IPS-15b (cell line): ENCODE measurements around the gene LRPAP1.

Experiments
- H3K27me3 ChIP-seq: one replicate; pipeline ENCODE4 v1.6.1; 2013; ENCODE audit warnings: low read length; ENCODE audit not compliant: control insufficient read depth, insufficient read depth
- H3K36me3 ChIP-seq: one replicate; pipeline ENCODE4 v1.6.1; 2013; ENCODE audit warnings: low read length; ENCODE audit not compliant: control insufficient read depth, insufficient read depth
- H3K4me1 ChIP-seq: one replicate; pipeline ENCODE4 v1.6.1; 2013; ENCODE audit warnings: mild to moderate bottlenecking, low read length; ENCODE audit not compliant: control insufficient read depth, insufficient read depth
- H3K4me3 ChIP-seq: one replicate; pipeline ENCODE4 v1.5.1; 2013; ENCODE audit warnings: low read depth, low read length
- H3K9ac ChIP-seq: one replicate; pipeline ENCODE4 v1.6.1; 2013; ENCODE audit warnings: low read depth, mild to moderate bottlenecking, low read length
- H3K9me3 ChIP-seq: one replicate; pipeline ENCODE4 v1.6.1; 2013; ENCODE audit warnings: mild to moderate bottlenecking, low read length; ENCODE audit not compliant: control insufficient read depth, insufficient read depth

The LRPAP1 gene

GRCh38 chr4:3468804-3469203, 63.4 kb downstream of the LRPAP1 start:
- no peaks in the 10 kb centered on the region for H3K9me3 ChIP-seq
- H3K4me3 ChIP-seq, result no peak overlapping the region
- no peak overlapping the region for H3K9ac ChIP-seq
- no peaks in the 10 kb centered on the region for H3K4me1 ChIP-seq
- H3K36me3 ChIP-seq, result no peaks in the 10 kb centered on the region
- peaks cover 13% of the 10 kb centered on the region for H3K27me3 ChIP-seq

- H3K36me3 ChIP-seq, result no peaks in the 10 kb centered on the region
- peaks cover 13% of the 10 kb centered on the region for H3K27me3 ChIP-seq
- H3K4me3 ChIP-seq, result no peak overlapping the region
- no peak overlapping the region for H3K9ac ChIP-seq
- no peaks in the 10 kb centered on the region for H3K4me1 ChIP-seq
- no peaks in the 10 kb centered on the region for H3K9me3 ChIP-seq
These were observed 64.1 kb downstream of the LRPAP1 start for GRCh38 chr4:3468154-3468553.

- peaks cover 13% of the 10 kb centered on the region for H3K27me3 ChIP-seq
- H3K9ac ChIP-seq, result no peak overlapping the region
- H3K4me3 ChIP-seq, result no peak overlapping the region
- H3K4me1 ChIP-seq, result no peaks in the 10 kb centered on the region
- H3K9me3 ChIP-seq, result no peaks in the 10 kb centered on the region
- no peaks in the 10 kb centered on the region for H3K36me3 ChIP-seq
These were observed 64.6 kb downstream of the LRPAP1 start for GRCh38 chr4:3467601-3468031.

DNA sequence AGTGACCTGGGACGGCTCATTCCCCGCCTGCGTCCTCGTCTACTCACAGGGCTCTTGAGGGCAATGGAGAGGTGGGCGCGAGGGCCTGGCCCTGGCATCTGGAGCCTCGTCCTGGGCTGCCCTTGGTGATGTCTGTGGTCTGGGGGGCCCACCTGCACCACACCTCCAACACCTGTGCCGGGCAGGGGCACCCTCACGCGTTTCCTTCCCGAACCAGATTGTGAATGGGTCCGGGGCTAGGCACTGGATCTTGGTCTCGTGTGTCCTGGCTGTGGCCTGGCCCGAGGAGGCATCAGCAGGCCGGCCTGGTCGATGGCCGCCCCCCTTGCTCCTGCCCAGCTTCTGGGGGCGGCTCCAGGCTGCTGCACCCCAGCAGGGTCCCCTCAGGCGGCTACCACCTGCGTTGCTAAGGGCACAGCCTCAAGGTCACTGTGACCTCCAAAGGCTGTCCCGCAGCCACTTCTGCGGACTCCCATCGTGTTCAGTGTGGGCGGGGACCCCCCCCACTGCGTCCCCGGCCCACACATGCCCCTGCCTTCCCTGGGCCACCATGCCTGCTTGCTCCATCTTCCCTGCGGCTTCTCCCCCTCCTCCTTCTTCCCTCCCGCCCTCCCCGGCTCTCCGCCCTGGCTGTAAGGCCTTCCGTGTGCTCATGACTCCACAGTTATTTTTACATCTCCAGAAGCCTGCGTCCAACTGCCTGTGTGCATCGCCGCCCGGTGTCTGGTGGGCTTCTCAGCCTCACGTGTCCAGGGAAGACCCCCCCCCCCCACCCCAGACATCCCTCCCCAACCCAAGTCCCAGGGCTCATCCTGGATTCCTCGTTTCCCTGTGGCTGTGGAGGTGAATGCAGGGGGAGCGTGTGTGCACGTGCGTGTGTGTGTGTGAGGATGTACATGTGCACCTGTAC, 65.3 kb downstream of the LRPAP1 start:
- no peaks in the 10 kb centered on the region for H3K9me3 ChIP-seq
- no peak overlapping the region for H3K9ac ChIP-seq
- no peak overlapping the region for H3K4me3 ChIP-seq
- no peaks in the 10 kb centered on the region for H3K4me1 ChIP-seq
- no peaks in the 10 kb centered on the region for H3K36me3 ChIP-seq
- peaks cover 13% of the 10 kb centered on the region for H3K27me3 ChIP-seq

DNA sequence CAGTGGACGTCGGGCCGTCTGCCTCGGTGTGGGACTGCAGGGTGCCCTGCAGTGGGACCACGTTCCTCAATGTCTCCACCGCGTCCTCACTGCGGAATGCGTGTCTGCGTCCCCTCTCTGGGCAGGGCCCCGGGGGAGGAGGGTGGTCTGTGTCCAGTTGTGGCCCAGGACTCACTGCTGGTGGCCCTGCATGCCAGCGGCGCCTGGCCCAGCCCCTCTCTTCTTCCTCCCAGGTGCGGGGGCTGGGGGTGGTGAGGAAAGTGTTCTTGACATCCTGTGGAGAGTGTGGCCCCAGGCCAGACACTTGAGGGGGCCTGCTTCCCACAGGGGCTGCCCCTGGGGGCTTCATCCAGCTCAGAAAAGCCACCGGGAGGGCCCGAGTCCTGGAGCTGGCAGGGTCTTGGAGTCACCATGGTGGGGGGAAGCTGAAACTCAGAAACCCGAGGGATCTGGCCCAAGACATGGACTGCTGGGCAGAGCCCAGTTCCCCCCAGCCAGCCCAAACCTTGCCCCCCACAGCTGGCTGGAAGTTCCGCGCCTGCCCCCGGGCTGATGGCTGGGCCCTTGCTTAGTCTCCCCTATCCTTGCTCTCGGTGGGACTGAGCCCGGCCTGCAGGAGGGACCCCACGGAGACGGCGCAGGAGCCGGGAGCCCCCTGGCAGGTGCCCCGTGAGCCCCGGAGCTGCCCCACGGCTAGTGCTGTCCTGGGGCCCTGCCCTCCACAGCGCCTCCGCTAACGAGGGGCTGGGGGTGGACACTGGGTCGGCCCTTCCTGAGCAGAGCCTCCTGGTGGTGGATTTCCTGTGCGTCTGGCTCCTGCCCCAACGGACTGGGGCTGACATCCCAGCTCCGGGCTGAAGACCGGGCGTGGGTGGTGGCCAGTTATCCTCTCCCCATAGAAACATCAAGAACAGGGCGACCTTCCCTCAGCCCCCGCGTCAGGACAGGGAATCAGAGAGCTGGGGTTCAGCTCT, 66.2 kb downstream of the LRPAP1 start:
- Histone ChIP-seq H3K9ac (no peak overlapping the region), H3K9me3 (no peaks in the 10 kb centered on the region), H3K4me3 (no peak overlapping the region), H3K36me3 (no peaks in the 10 kb centered on the region), H3K27me3 (peaks cover 13% of the 10 kb centered on the region), H3K4me1 (no peaks in the 10 kb centered on the region)

- Histone ChIP-seq H3K4me1 (no peaks in the 10 kb centered on the region), H3K4me3 (no peak overlapping the region), H3K9ac (no peak overlapping the region), H3K27me3 (peaks cover 12% of the 10 kb centered on the region), H3K36me3 (no peaks in the 10 kb centered on the region), H3K9me3 (no peaks in the 10 kb centered on the region)
These were observed 67.1 kb downstream of the LRPAP1 start for GRCh38 chr4:3464911-3465697.

GRCh38 chr4:3464349-3464905, 67.8 kb downstream of the LRPAP1 start:
- H3K27me3 ChIP-seq, result peaks cover 12% of the 10 kb centered on the region

DNA sequence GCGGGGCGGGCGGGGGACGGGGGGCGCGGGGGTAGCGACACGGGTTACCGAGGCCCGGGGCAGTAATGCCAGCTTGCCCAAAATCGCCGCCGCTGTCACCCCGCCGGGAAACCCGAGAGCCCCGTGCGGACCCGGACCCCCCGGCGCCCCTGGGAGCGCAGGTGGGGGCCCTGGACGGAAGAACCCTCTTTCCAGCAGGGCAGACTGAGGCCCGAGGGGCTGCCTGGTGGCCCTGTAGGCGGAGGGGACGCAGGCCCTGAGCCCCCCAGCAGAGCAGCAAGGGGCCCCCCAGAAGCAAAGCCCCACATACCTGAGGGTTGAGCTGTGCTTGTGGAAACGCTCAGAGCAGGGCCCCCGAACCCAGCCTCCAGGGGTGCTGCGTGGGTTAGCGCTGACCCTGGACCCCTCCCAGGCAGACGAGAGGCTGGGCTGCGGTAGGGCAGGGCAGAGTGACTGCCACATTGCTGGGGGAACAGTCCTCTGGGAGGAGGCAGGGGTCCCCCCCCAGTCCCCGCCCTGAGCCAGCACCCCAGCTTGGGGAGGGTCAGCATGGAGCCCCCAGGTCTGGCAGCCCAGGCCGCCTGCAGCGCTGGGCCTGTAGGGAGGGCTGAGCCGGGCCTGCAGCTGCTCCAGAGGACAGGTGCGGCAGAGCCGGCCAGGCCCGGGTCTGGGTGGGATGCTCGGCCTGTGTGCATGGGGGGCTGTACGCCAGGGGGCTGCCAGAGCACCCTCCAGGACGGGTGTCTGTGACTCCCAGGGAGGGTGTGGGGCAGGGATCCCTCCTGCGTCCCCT, 68.5 kb downstream of the LRPAP1 start:
- H3K9ac ChIP-seq, result no peak overlapping the region
- H3K4me3 ChIP-seq, result no peak overlapping the region
- peaks cover 9% of the 10 kb centered on the region for H3K27me3 ChIP-seq
- no peaks in the 10 kb centered on the region for H3K36me3 ChIP-seq
- no peaks in the 10 kb centered on the region for H3K9me3 ChIP-seq
- H3K4me1 ChIP-seq, result no peaks in the 10 kb centered on the region

More at GRCh38 chr4:3464349-3464905, 67.8 kb downstream of the LRPAP1 start:
- no peak overlapping the region for H3K4me3 ChIP-seq
- no peaks in the 10 kb centered on the region for H3K36me3 ChIP-seq
- no peak overlapping the region for H3K9ac ChIP-seq
- no peaks in the 10 kb centered on the region for H3K4me1 ChIP-seq
- no peaks in the 10 kb centered on the region for H3K9me3 ChIP-seq

GRCh38 chr4:3462790-3463415, 69.3 kb downstream of the LRPAP1 start, which contains the start of gene DOK7:
DOK7 (plus strand) TSS chr4:3463306; CDS start chr4:3463376, 70 bp downstream.
- no peaks in the 10 kb centered on the region for H3K36me3 ChIP-seq
- H3K27me3 ChIP-seq, result peaks cover 13% of the 10 kb centered on the region
- no peak within 1 kb of the TSS for H3K9ac ChIP-seq
- H3K4me1 ChIP-seq, result no peaks in the 10 kb centered on the region
- no peak within 1 kb of the TSS for H3K4me3 ChIP-seq
- no peaks in the 10 kb centered on the region for H3K9me3 ChIP-seq

DNA sequence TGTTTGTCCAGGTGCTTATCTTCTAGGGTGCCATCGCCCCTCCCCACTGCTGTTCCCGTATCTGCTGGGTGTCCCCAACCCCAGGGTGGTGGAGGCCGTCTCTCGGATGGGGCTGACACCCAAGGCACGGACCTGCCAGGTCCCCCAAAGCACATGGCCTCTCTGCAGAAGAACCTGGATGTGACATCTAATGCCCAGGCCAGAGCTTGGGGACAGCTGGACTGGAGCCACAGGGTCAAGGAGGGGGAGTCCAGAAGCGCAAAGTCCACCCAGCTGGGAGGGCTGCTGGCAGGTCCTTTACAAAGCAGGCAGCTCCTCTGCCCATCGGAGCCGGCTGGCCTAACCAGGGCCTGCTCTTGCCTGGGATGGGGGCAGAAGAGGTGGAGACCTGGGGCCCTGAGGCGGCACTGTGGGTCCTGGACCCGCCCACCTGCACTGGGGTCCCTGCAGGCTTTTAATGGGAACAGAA, 69.9 kb downstream of the LRPAP1 start:
- no peak overlapping the region for H3K4me3 ChIP-seq
- no peak overlapping the region for H3K9ac ChIP-seq
- no peaks in the 10 kb centered on the region for H3K9me3 ChIP-seq
- no peaks in the 10 kb centered on the region for H3K36me3 ChIP-seq
- H3K4me1 ChIP-seq, result no peaks in the 10 kb centered on the region
- peaks cover 16% of the 10 kb centered on the region for H3K27me3 ChIP-seq
